Right atrium auricular region (tissue), 2 donors: ENCODE results near the gene CHRNE. TPM values are rescaled to one million over a fixed set of nuclear protein-coding genes. Genes with fewer than 3 reads are reported as not detected.

Experiments used
- DNase-seq: peaks from one replicate; pipeline ENCODE4 v3.0.0-alpha.2; 2019; ENCODE audit warnings: low spot score
- H3K27ac ChIP-seq, 2 donors: fragments of 200-600 bp; sonication (generic); 1 replicate in 1 of 2; 2 replicates in 1 of 2; pipeline ENCODE4 v1.5.1; 2016 to 2019
- H3K27me3 ChIP-seq, 2 donors: fragments of 200-600 bp; sonication (generic); one replicate each; pipeline versions ENCODE4 v1.5.1 to v1.6.0; 2017 to 2019
- H3K36me3 ChIP-seq: fragments of 200-600 bp; sonication (generic); one replicate; pipeline ENCODE4 v1.5.1; 2016
- H3K4me1 ChIP-seq, 2 donors: fragments of 200-600 bp; sonication (generic); one replicate each; pipeline versions ENCODE4 v1.5.1 to v1.6.0; 2017 to 2019
- H3K4me3 ChIP-seq, 2 donors: fragments of 200-600 bp; sonication (generic); 1 replicate in 1 of 2; 2 replicates in 1 of 2; pipeline ENCODE4 v1.5.1; 2017 to 2019; ENCODE audit warnings: mild to moderate bottlenecking in 1 of 2, moderate library complexity in 1 of 2
- H3K9me3 ChIP-seq, 2 donors: fragments of 200-600 bp; sonication (generic); one replicate each; pipeline ENCODE4 v1.5.1; 2019
- total RNA-seq, 2 donors: library from RNA; depleted of rRNA; stranded (reverse); fragments of >200 nt; gene quantifications; one replicate each; pipeline ENCODE4 v1.1.0, GENCODE V29; 2016
- TF ChIP-seq, protein P1 (sequence below), 2 donors: fragments of 200-600 bp; sonication (generic); IDR thresholded peaks; one replicate each; pipeline ENCODE4 v1.5.1; 2019; ENCODE audit warnings: antibody characterized with exemption in 2 of 2

Gene CHRNE
- total RNA-seq, 2 donors from 2014 or later = 49.3 to 167 TPM

DNA sequence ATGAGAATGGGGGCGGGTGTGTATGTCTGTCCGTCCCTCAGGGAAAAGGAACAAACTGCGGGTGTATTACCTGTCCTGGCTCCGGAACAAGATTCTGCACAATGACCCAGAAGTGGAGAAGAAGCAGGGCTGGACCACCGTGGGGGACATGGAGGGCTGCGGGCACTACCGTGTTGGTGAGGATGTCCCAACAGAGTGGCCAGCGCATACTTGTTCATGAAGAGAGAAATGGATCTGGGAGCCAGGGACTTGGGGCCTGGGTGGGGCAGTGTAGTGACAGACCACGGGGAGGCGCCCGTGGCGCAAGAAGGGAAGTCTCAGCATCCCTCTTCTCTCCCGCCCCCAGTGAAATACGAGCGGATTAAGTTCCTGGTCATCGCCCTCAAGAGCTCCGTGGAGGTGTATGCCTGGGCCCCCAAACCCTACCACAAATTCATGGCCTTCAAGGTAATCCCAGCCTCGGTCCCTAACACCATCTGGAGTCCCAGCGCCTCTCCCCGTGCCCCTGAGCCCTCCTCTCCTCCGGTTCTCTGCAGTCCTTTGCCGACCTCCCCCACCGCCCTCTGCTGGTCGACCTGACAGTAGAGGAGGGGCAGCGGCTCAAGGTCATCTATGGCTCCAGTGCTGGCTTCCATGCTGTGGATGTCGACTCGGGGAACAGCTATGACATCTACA lies 7.1 kb downstream of the CHRNE start:
- H3K27ac ChIP-seq = no peak overlapping the region
- no peaks in the 10 kb centered on the region for H3K27me3 ChIP-seq
- no peak for DNase-seq
- peaks cover 63% of the 10 kb centered on the region for H3K36me3 ChIP-seq
- TF ChIP-seq, protein P1, sequence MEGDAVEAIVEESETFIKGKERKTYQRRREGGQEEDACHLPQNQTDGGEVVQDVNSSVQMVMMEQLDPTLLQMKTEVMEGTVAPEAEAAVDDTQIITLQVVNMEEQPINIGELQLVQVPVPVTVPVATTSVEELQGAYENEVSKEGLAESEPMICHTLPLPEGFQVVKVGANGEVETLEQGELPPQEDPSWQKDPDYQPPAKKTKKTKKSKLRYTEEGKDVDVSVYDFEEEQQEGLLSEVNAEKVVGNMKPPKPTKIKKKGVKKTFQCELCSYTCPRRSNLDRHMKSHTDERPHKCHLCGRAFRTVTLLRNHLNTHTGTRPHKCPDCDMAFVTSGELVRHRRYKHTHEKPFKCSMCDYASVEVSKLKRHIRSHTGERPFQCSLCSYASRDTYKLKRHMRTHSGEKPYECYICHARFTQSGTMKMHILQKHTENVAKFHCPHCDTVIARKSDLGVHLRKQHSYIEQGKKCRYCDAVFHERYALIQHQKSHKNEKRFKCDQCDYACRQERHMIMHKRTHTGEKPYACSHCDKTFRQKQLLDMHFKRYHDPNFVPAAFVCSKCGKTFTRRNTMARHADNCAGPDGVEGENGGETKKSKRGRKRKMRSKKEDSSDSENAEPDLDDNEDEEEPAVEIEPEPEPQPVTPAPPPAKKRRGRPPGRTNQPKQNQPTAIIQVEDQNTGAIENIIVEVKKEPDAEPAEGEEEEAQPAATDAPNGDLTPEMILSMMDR (IDR thresholded peaks at IDR 0.05) = no peak
- no peak overlapping the region for H3K4me3 ChIP-seq
- H3K4me1 ChIP-seq = peaks cover 0 to 26% of the 10 kb centered on the region in 2 donors
- H3K9me3 ChIP-seq = no peaks in the 10 kb centered on the region

DNA sequence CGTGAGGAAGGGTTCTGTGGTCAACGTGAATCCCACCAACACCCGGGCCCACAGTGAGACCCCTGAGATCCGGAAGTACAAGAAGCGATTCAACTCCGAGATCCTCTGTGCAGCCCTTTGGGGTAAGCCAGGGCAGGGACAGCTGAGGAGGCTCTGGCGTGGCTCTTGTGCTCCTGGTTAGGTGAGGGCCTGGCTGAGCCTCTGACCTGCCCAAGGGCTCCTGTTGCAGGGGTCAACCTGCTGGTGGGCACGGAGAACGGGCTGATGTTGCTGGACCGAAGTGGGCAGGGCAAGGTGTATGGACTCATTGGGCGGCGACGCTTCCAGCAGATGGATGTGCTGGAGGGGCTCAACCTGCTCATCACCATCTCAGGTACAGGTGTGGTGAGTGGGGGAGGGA lies 7.8 kb downstream of the CHRNE start:
- Histone ChIP-seq H3K27ac (no peak overlapping the region), H3K27me3 (no peaks in the 10 kb centered on the region), H3K4me3 (no peak overlapping the region), H3K4me1 (peaks cover 0 to 19% of the 10 kb centered on the region in 2 donors), H3K36me3 (peaks cover 67% of the 10 kb centered on the region), H3K9me3 (no peaks in the 10 kb centered on the region)
- no peak for DNase-seq
- TF ChIP-seq, protein P1 (IDR thresholded peaks at IDR 0.05) = no peak

- DNase-seq = no peak
- TF ChIP-seq, protein P1 (IDR thresholded peaks at IDR 0.05) = no peak
These were observed 9.0 kb downstream of the CHRNE start for GRCh38 chr17:4893721-4894560.

GRCh38 chr17:4893272-4893671 lies 9.6 kb downstream of the CHRNE start:
- H3K4me3 ChIP-seq = no peak overlapping the region
- TF ChIP-seq, protein P1 (IDR thresholded peaks at IDR 0.05) = no peak
- H3K27me3 ChIP-seq = no peaks in the 10 kb centered on the region
- no peaks in the 10 kb centered on the region for H3K9me3 ChIP-seq
- H3K4me1 ChIP-seq = peaks cover 0 to 2% of the 10 kb centered on the region in 2 donors
- no peak for DNase-seq
- peaks cover 72% of the 10 kb centered on the region for H3K36me3 ChIP-seq
- no peak overlapping the region for H3K27ac ChIP-seq

More at GRCh38 chr17:4893721-4894560, 9.0 kb downstream of the CHRNE start:
- no peak overlapping the region for H3K4me3 ChIP-seq
- H3K27me3 ChIP-seq = no peaks in the 10 kb centered on the region
- no peak overlapping the region for H3K27ac ChIP-seq
- H3K36me3 ChIP-seq = peaks cover 71% of the 10 kb centered on the region
- H3K9me3 ChIP-seq = no peaks in the 10 kb centered on the region
- H3K4me1 ChIP-seq = peaks cover 0 to 9% of the 10 kb centered on the region in 2 donors

- Histone ChIP-seq H3K27me3 (no peaks in the 10 kb centered on the region), H3K9me3 (no peaks in the 10 kb centered on the region), H3K4me3 (no peak overlapping the region), H3K4me1 (no peaks in the 10 kb centered on the region), H3K27ac (no peak overlapping the region), H3K36me3 (peaks cover 78% of the 10 kb centered on the region)
- no peak for DNase-seq
- TF ChIP-seq, protein P1 (IDR thresholded peaks at IDR 0.05) = no peak
These were observed 10.2 kb downstream of the CHRNE start for GRCh38 chr17:4892499-4893221.
